ENCODE measurements around the gene SPAAR.

DNA sequence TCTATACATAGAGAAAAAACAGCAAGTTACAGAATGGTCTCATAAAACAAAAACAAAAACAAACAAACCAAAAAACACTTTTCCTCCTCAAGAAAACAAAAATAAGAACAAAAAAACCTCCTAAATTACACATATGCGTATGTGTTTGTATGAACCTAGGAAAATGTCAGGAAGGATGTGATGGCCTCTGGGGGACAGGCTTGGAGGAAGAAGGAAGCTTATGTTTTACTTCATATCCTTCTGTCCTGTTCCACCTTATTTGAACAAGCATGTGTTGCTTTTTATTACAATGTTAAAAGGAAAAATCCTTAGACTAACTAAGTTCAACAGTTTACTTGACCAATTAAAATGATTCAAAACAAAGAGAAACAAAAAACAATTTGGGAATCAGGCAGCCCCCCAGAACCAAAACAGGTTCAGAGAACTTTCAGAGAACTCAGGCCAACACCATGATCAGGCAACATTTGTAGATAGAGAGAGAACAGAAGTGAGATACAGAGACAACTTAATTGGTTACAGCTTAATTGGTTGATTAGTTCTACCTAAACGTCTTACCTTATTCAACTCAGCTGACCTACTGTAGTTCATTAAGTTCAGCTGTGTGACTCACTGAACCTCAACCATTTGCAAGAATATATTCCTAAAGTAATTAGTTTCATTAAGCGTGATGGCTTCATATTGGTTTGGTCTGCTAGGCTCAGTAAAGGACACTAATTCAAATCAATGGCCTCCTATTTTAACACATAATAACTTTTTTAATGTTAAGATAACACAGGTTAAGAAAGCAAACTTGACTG lies 10.1 kb downstream of the SPAAR start:
- TF ChIP-seq, protein P1, sequence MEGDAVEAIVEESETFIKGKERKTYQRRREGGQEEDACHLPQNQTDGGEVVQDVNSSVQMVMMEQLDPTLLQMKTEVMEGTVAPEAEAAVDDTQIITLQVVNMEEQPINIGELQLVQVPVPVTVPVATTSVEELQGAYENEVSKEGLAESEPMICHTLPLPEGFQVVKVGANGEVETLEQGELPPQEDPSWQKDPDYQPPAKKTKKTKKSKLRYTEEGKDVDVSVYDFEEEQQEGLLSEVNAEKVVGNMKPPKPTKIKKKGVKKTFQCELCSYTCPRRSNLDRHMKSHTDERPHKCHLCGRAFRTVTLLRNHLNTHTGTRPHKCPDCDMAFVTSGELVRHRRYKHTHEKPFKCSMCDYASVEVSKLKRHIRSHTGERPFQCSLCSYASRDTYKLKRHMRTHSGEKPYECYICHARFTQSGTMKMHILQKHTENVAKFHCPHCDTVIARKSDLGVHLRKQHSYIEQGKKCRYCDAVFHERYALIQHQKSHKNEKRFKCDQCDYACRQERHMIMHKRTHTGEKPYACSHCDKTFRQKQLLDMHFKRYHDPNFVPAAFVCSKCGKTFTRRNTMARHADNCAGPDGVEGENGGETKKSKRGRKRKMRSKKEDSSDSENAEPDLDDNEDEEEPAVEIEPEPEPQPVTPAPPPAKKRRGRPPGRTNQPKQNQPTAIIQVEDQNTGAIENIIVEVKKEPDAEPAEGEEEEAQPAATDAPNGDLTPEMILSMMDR (conservative IDR thresholded peaks at IDR 0.05; ENCODE audit: low read length), result no peak
- no peak for TF ChIP-seq EZH2phosphoT487 (IDR thresholded peaks at IDR 0.05; ENCODE audit: borderline replicate concordance)

Data from Loucy (cell line).